ENCODE results near the gene NHERF1.

- TF ChIP-seq POLR2A (IDR thresholded peaks at IDR 0.05) (no peak), CTCF (IDR thresholded peaks at IDR 0.05) (no peak), POLR2AphosphoS5 (IDR thresholded peaks at IDR 0.05) (no peak), EP300 (IDR thresholded peaks at IDR 0.05) (no peak)
Observed at GRCh38 chr17:74773414-74773813, 25.0 kb downstream of the NHERF1 start.

Data from gastroesophageal sphincter (tissue), 3 donors.